Inferior parietal cortex (tissue), 1 donor: ENCODE results near the gene TEF.
A peak's percentile ranks its signal among the peaks of the same experiment; 100 is the strongest.
"Not testable (repeated sequence)": the region's sequence is repeated elsewhere in the genome, so short reads cannot be mapped to it uniquely, and the experiment has no call there.

Source experiments
- DNase-seq: peaks from one replicate; pipeline ENCODE4 v3.0.0-alpha.2; 2016; ENCODE audit errors: extremely low spot score

TEF gene

GRCh38 chr22:41382098-41382578 is 396 bp downstream of the TEF start:
- no peak for DNase-seq

GRCh38 chr22:41382610-41383009 is 868 bp downstream of the TEF start:
- no peak for DNase-seq

GRCh38 chr22:41383085-41383484 is 1.3 kb downstream of the TEF start:
- DNase-seq, result no peak

GRCh38 chr22:41384128-41384527 is 2.4 kb downstream of the TEF start:
- DNase-seq, result no peak

GRCh38 chr22:41387341-41387740 is 5.6 kb downstream of the TEF start:
- no peak for DNase-seq

GRCh38 chr22:41394012-41394356 is 12.2 kb downstream of the TEF start:
- no peak for DNase-seq

GRCh38 chr22:41395531-41396240 is 13.9 kb downstream of the TEF start:
- no peak for DNase-seq

- DNase-seq, result no peak
These were observed 15.5 kb downstream of the TEF start for GRCh38 chr22:41397143-41397811.

- DNase-seq, result no peak
These were observed 17.2 kb downstream of the TEF start for GRCh38 chr22:41398921-41399320.

GRCh38 chr22:41401781-41402648 is 20.3 kb downstream of the TEF start:
- DNase-seq, result peak; percentile 89

GRCh38 chr22:41402851-41403250 is 21.1 kb downstream of the TEF start:
- not testable (repeated sequence) for DNase-seq

- peak; percentile 93 for DNase-seq
These were observed 22.0 kb downstream of the TEF start for GRCh38 chr22:41403532-41404318.

GRCh38 chr22:41405588-41405987 is 23.8 kb downstream of the TEF start:
- no peak for DNase-seq

GRCh38 chr22:41406410-41406809 is 24.7 kb downstream of the TEF start:
- DNase-seq, result no peak

- DNase-seq, result no peak
These were observed 25.7 kb downstream of the TEF start for GRCh38 chr22:41407433-41407832.

GRCh38 chr22:41408665-41409064 is 26.9 kb downstream of the TEF start:
- no peak for DNase-seq

GRCh38 chr22:41410311-41410751 is 28.6 kb downstream of the TEF start:
- DNase-seq, result no peak

GRCh38 chr22:41411021-41411851 is 29.5 kb downstream of the TEF start:
- DNase-seq, result peak; percentile 76

- DNase-seq, result no peak
These were observed 33.8 kb downstream of the TEF start for GRCh38 chr22:41415554-41415953.

- DNase-seq, result peak; percentile 95
These were observed 36.1 kb downstream of the TEF start for GRCh38 chr22:41417622-41418390.
